ENCODE measurements around the gene INPP5A. TPM values are rescaled to one million over a fixed set of nuclear protein-coding genes. Genes with fewer than 3 reads are reported as not detected.
A peak's percentile ranks its signal among the peaks of the same experiment; 100 is the strongest.
"Not testable (repeated sequence)": the region's sequence is repeated elsewhere in the genome, so short reads cannot be mapped to it uniquely, and the experiment has no call there.

Gene INPP5A
- total RNA-seq, 2 donors from 2014 or later = 9.2 to 14.5 TPM

DNA sequence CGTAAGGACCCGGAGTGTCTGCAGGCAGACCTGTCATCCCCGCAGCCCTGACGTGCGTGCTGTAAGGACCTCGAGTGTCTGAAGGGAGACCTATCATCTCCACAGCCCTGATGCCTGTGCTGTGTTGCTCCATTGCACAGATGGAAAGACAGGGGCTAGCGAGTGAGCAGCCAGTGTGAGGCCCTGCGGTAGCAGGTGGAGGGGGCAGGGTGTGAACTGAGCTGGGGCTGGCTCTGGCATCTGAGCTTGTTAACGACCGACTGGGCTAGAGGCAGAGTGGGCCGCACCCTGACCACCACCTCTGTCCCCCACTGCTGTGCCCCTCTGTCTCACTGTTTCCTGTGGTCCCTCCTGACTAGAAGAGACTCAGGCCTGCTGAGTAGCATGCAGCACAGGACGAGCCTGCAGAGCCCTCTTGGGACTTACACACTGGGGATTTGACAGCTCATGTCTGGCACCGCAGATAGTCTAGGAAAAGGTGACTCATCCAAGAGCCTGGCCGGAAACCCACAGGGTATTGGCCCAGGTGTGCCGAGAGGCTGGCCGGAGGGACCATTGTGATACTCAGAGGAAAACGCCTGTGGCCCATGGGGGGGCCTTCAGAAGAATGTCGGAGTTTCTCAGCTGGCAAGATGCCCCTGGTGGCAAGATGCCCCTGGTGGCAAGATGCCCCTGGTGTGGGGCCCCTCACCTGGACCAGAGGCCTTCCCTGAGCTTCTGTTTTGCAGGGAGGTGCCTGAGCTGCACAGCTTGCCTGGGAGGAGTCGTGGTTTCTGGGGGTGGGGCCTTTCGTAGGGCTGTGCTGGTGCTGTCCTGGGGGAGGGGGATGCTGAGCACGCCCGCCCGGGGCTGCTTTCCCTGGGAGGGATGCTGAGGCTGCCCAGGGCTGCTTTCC lies 34.3 kb downstream of the INPP5A start:
- TF ChIP-seq, protein P1, sequence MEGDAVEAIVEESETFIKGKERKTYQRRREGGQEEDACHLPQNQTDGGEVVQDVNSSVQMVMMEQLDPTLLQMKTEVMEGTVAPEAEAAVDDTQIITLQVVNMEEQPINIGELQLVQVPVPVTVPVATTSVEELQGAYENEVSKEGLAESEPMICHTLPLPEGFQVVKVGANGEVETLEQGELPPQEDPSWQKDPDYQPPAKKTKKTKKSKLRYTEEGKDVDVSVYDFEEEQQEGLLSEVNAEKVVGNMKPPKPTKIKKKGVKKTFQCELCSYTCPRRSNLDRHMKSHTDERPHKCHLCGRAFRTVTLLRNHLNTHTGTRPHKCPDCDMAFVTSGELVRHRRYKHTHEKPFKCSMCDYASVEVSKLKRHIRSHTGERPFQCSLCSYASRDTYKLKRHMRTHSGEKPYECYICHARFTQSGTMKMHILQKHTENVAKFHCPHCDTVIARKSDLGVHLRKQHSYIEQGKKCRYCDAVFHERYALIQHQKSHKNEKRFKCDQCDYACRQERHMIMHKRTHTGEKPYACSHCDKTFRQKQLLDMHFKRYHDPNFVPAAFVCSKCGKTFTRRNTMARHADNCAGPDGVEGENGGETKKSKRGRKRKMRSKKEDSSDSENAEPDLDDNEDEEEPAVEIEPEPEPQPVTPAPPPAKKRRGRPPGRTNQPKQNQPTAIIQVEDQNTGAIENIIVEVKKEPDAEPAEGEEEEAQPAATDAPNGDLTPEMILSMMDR (IDR thresholded peaks at IDR 0.05) = no peak
- TF ChIP-seq POLR2A (IDR thresholded peaks at IDR 0.05) = no peak
- intact Hi-C loops (cut with DNase I) = no loop called here
- H3K36me3 ChIP-seq (replicated peaks in 1 of 2; ENCODE audit: insufficient read depth in 1 of 2, low read depth in 2 of 2) = no peaks in the 10 kb centered on the region
- H3K27ac ChIP-seq = peak overlapping the region in 3 of 4 donors; percentile 22 to 52 (median 27)
- WGBS, 2 donors = 49 to 54% methylated on average over 16 to 21 of the region's 23 CpGs
- no peaks in the 10 kb centered on the region for H3K9me3 ChIP-seq
- no peak overlapping the region for H3K4me3 ChIP-seq
- peaks cover 45% of the 10 kb centered on the region for H3K4me1 ChIP-seq
- H3K27me3 ChIP-seq = no peaks in the 10 kb centered on the region
- DNase-seq = peak; percentile 59 to 85 (median 68)
- peak; percentile 79 for ATAC-seq

DNA sequence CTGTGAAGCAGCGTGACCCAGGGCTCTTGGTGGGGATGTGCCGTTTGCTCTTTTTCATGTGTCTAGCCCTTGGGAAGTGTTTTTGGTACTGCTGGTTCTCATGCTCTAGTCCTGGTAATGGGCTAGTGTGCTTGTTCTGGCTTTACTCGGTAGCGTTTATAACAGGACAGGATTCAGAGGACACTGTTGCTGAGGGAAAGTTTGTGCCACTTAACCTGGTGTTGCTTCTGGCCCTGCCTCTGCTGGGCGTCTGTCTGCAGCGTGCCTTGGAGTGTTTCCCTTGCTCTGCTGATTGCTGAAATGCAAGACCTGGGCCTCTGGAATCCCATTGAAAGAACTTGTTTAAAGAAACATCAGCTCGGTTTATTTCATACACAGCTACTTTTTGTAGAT lies 35.0 kb downstream of the INPP5A start:
- TF ChIP-seq POLR2A (IDR thresholded peaks at IDR 0.05) = no peak
- TF ChIP-seq, protein P1 (IDR thresholded peaks at IDR 0.05) = no peak
- no peaks in the 10 kb centered on the region for H3K9me3 ChIP-seq
- H3K4me3 ChIP-seq = no peak overlapping the region
- intact Hi-C loops (cut with DNase I) = no loop called here
- DNase-seq (peak in 1 of 4 donors; percentile 29), ATAC-seq (no peak)
- no peaks in the 10 kb centered on the region for H3K36me3 ChIP-seq (replicated peaks in 1 of 2; ENCODE audit: insufficient read depth in 1 of 2, low read depth in 2 of 2)
- H3K4me1 ChIP-seq = peaks cover 51% of the 10 kb centered on the region
- 49 to 63% methylated on average over 5 to 6 of the region's 7 CpGs for WGBS, 2 donors
- H3K27me3 ChIP-seq = no peaks in the 10 kb centered on the region
- peak overlapping the region in 3 of 4 donors; percentile 18 to 52 (median 27) for H3K27ac ChIP-seq

DNA sequence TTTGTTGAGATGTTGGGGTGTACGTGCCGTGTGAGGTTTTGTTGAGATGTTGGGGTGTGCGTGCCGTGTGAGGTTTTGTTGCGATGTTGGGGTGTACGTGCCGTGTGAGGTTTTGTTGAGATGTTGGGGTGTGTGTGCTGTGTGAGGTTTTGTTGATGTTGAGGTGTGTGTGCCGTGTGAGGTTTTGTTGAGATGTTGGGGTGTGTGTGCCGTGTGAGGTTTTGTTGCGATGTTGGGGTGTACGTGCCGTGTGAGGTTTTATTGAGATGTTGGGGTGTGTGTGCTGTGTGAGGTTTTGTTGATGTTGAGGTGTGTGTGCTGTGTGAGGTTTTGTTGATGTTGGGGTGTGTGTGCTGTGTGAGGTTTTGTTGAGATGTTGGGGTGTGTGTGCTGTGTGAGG lies 35.4 kb downstream of the INPP5A start:
- H3K9me3 ChIP-seq; H3K36me3 ChIP-seq (replicated peaks in 1 of 2; ENCODE audit: insufficient read depth in 1 of 2, low read depth in 2 of 2); ATAC-seq; H3K27me3 ChIP-seq; H3K4me3 ChIP-seq; DNase-seq; intact Hi-C loops (cut with DNase I): not testable (repeated sequence)
- WGBS, 2 donors = 92 to 98% methylated on average over 12 of the region's 12 CpGs
- peaks cover 55% of the 10 kb centered on the region for H3K4me1 ChIP-seq
- H3K27ac ChIP-seq = peak overlapping the region in 1 of 4 donors; percentile 18

DNA sequence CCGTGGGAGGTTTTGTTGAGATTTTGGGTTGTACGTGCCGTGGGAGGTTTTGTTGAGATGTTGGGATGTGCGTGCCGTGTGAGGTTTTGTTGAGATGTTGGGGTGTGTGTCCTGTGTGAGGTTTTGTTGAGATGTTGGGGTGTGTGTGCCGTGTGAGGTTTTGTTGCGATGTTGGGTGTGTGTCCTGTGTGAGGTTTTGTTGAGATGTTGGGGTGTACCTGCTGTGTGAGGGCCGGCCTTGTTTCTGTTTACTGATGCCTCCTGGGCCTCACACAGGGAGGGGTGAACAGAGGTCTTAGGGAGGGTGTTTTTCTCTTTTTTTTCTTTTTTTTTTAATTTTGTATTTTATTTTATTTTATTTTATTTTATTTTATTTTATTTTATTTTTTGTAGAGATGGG lies 36.7 kb downstream of the INPP5A start:
- Histone ChIP-seq H3K27ac (peak overlapping the region in 1 of 4 donors; percentile 77), H3K9me3 (no peaks in the 10 kb centered on the region), H3K4me1 (peaks cover 64% of the 10 kb centered on the region), H3K27me3 (no peaks in the 10 kb centered on the region), H3K4me3 (no peak overlapping the region), H3K36me3 (replicated peaks in 1 of 2; ENCODE audit: insufficient read depth in 1 of 2, low read depth in 2 of 2) (no peaks in the 10 kb centered on the region)
- DNase-seq (no peak), ATAC-seq (no peak)
- 95% methylated on average over 8 of the region's 8 CpGs for WGBS, 2 donors
- TF ChIP-seq, protein P1 (IDR thresholded peaks at IDR 0.05) = no peak
- no peak for TF ChIP-seq POLR2A (IDR thresholded peaks at IDR 0.05)
- intact Hi-C loops (cut with DNase I) = no loop called here

DNA sequence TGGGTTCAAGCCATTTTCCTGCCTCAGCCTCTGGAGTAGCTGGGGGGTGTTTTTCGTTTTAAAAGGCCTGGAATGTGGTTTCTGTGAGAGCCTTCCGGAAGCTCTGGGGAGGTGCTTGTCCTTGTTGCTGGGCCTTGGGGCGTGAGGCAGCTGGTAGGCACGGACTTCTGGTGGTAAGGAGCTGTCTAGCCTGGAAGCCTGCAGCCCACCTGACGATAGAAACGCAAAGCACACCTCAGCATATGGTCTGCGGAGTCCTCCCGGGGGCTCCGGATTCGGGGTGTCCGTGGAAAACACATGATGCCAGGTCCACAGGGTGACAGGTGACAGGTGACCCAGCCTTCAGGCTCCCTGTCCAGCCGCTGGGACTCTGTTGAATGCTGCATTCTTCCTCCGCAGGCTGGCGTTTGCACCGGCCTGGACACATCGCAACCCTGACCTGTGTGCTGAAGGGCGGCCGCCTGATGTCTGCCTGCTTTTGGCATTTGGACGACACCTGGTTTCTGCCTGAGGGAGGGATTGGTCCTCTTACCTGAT lies 37.3 kb downstream of the INPP5A start:
- ATAC-seq = peak; percentile 1
- Histone ChIP-seq H3K36me3 (replicated peaks in 1 of 2; ENCODE audit: insufficient read depth in 1 of 2, low read depth in 2 of 2) (no peaks in the 10 kb centered on the region), H3K27me3 (no peaks in the 10 kb centered on the region), H3K9me3 (no peaks in the 10 kb centered on the region), H3K4me1 (peaks cover 64% of the 10 kb centered on the region), H3K4me3 (no peak overlapping the region), H3K27ac (peak overlapping the region; percentile 25 to 77 (median 68))
- TF ChIP-seq POLR2A (IDR thresholded peaks at IDR 0.05) = peak in 1 of 3 donors; percentile 4
- TF ChIP-seq, protein P1 (IDR thresholded peaks at IDR 0.05) = no peak
- no peak for DNase-seq
- WGBS, 2 donors = 64 to 77% methylated on average over 10 to 19 of the region's 19 CpGs
- intact Hi-C loops (cut with DNase I) = loop anchor here (5.0 kb wide), 1 partner anchor 118 kb away; no protein-coding TSS in a partner anchor
